Neural crest cell (in vitro differentiated cells): ENCODE data around the gene NRL. TPM values are rescaled to one million over a fixed set of nuclear protein-coding genes. Genes with fewer than 3 reads are reported as not detected.

ENCODE experiments used
- DNase-seq: peaks from one replicate; pipeline ENCODE4 v3.0.0; 2021; ENCODE audit warnings: low read depth, mixed read lengths, low spot score
- H3K27ac Mint-ChIP-seq: one replicate; pipeline ENCODE4 v1.8.0; 2021; ENCODE audit warnings: mild to moderate bottlenecking, mixed read lengths; ENCODE audit not compliant: unreplicated experiment
- H3K27me3 Mint-ChIP-seq: 2 replicates; pipeline ENCODE4 v1.8.0; 2021; ENCODE audit warnings: low read depth, mild to moderate bottlenecking, mixed read lengths
- H3K36me3 Mint-ChIP-seq: 2 replicates; pipeline ENCODE4 v1.8.0; 2021; ENCODE audit warnings: low read depth, mild to moderate bottlenecking, mixed read lengths
- H3K4me1 Mint-ChIP-seq: 2 replicates; pipeline ENCODE4 v1.8.0; 2021; ENCODE audit warnings: mixed read lengths
- H3K4me3 Mint-ChIP-seq: one replicate; pipeline ENCODE4 v1.8.0; 2021; ENCODE audit warnings: mild to moderate bottlenecking, mixed read lengths
- H3K9me3 Mint-ChIP-seq: 2 replicates; pipeline ENCODE4 v1.8.0; 2021; ENCODE audit warnings: mixed read lengths
- CTCF ChIP-seq: fragments of 200-600 bp; sonication (generic); conservative IDR thresholded peaks from 2 replicates; pipeline ENCODE4 v1.5.0; 2021; ENCODE audit warnings: antibody characterized with exemption, mild to moderate bottlenecking
- total RNA-seq: library from RNA; stranded (reverse); gene quantifications from 2 replicates; pipeline ENCODE4 v1.2.1, GENCODE V29; 2021

NRL gene
- total RNA-seq, 1 donor from 2014 or later = 1.2 TPM

DNA sequence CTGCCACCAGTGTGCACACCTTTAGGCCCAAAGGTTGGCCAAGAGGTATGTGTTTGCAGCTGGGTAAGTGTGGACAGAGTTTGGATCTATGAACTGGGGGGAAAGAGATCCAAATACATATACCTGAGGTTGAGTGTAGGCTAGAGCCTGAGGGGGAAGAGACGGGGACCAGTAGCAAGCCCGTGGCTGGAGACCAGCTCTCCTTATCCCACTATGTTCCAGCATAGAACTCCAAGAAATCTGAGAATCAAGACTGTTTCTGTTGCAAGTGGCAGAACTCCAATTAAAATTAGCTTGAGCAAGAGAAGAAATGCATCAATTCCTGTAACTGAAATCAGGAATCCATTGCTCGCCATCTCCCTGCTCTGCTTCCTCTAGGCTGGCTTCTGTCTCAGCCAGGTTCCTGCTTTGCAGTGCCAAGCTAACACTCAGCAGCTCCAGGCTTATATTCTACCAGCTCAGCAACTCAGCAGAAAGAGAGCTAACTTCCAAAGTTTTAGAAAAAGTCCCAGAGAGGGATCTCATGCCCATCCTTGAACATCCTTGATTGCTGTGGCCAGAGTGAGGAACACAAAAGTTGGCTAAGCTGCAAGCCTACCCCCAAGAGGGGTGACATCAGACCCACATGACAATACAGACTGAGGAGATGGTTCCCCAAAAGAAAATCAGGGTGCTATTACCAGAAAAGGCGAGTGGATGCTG, 22.1 kb downstream of the NRL start:
- peaks cover 38% of the 10 kb centered on the region for H3K4me1 Mint-ChIP-seq
- H3K9me3 Mint-ChIP-seq = no peaks in the 10 kb centered on the region
- no peaks in the 10 kb centered on the region for H3K27me3 Mint-ChIP-seq
- H3K4me3 Mint-ChIP-seq = peak overlapping the region; percentile 94
- H3K27ac Mint-ChIP-seq = peak overlapping the region; percentile 3
- TF ChIP-seq CTCF = no peak
- H3K36me3 Mint-ChIP-seq = no peaks in the 10 kb centered on the region
- no peak for DNase-seq

- H3K27ac Mint-ChIP-seq = no peak overlapping the region
- no peaks in the 10 kb centered on the region for H3K9me3 Mint-ChIP-seq
- no peak for TF ChIP-seq CTCF
- peak overlapping the region; percentile 94 for H3K4me3 Mint-ChIP-seq
- H3K4me1 Mint-ChIP-seq = peaks cover 38% of the 10 kb centered on the region
- no peak for DNase-seq
- H3K36me3 Mint-ChIP-seq = no peaks in the 10 kb centered on the region
- no peaks in the 10 kb centered on the region for H3K27me3 Mint-ChIP-seq
Observed at GRCh38 chr14:24092110-24092504, 22.6 kb downstream of the NRL start.

DNA sequence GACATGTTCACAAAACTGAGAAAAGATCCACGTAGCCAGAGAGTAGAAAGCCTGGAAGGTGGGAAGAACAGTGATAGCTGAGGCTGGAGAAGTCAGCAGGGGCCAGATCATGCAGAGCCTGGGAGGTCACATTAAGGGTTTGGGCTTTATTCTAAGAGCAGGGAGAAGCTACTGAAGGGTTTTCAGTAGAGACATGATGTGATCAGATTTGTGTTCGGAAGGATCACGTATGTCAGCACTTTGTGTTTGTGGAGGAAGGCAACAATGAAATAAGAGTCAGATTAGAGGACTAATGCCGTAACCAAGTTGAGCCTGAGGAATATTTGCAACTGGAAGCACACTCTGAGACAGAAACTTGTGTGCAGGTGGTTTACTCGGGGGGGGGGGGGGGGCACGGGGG, 24.9 kb downstream of the NRL start:
- Mint-ChIP-seq H3K9me3 (no peaks in the 10 kb centered on the region), H3K4me3 (no peak overlapping the region), H3K27me3 (peaks cover 6% of the 10 kb centered on the region), H3K4me1 (peaks cover 28% of the 10 kb centered on the region), H3K36me3 (no peaks in the 10 kb centered on the region), H3K27ac (peak overlapping the region; percentile 19)
- TF ChIP-seq CTCF = no peak
- DNase-seq = no peak

- H3K27ac Mint-ChIP-seq = no peak overlapping the region
- H3K4me3 Mint-ChIP-seq = no peak overlapping the region
- peaks cover 24% of the 10 kb centered on the region for H3K27me3 Mint-ChIP-seq
- no peaks in the 10 kb centered on the region for H3K9me3 Mint-ChIP-seq
- TF ChIP-seq CTCF = no peak
- peaks cover 16% of the 10 kb centered on the region for H3K4me1 Mint-ChIP-seq
- no peak for DNase-seq
- H3K36me3 Mint-ChIP-seq = no peaks in the 10 kb centered on the region
Observed at GRCh38 chr14:24088095-24088494, 26.7 kb downstream of the NRL start.

- Mint-ChIP-seq H3K27me3 (peaks cover 35% of the 10 kb centered on the region), H3K4me3 (no peak overlapping the region), H3K4me1 (peaks cover 13% of the 10 kb centered on the region), H3K9me3 (no peaks in the 10 kb centered on the region), H3K27ac (no peak overlapping the region), H3K36me3 (no peaks in the 10 kb centered on the region)
- no peak for TF ChIP-seq CTCF
- DNase-seq = no peak
Observed at GRCh38 chr14:24087004-24087403, 27.7 kb downstream of the NRL start.
